ENCODE data around the gene SLC2A1.

The SLC2A1 gene

DNA sequence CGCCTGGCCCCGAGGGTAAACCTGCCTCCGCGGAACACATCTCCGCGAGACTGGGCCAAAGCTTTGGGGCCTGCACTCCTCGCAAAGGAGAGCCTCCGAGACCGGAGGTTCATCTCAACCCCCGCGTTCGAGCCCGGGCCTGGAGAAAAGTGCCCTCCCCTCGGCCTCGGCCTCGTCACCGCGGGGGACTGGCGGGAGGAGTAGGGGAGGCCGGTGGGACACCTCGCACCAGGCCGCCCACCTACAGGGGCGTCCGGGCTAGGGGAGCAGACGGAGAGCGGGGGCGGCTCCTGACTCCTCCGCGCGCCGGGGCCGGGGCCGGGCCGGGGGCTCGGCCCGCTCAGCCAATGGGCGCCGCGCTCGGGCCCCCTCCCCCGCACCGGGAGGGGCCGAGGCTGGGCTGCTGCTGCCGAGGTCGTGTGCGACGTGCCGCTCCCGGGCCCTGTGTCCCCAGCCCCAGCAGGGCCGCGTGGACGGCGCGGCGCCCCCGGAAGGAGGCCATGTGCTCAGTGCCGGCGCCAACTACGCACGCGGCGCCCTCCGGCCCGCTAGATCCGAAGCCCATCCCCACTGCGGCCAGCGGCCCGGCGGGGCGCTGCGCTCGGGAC is 684 bp downstream of the SLC2A1 start:
- peak overlapping the region; percentile 94 for H3K27ac Mint-ChIP-seq
- H3K4me3 Mint-ChIP-seq = peak overlapping the region; percentile 97
- DNase-seq = peak; percentile 76
- H3K9me3 Mint-ChIP-seq = no peaks in the 10 kb centered on the region
- H3K4me1 Mint-ChIP-seq = peaks cover 59% of the 10 kb centered on the region
- CTCF ChIA-PET = interaction anchor here (1.2 to 1.4 kb wide), 2 partner anchors 26 to 33 kb away, joined by 3 to 5 read pairs; no protein-coding TSS in a partner anchor
- H3K27me3 Mint-ChIP-seq = peaks cover 35% of the 10 kb centered on the region
- peaks cover 35% of the 10 kb centered on the region for H3K36me3 Mint-ChIP-seq

DNA sequence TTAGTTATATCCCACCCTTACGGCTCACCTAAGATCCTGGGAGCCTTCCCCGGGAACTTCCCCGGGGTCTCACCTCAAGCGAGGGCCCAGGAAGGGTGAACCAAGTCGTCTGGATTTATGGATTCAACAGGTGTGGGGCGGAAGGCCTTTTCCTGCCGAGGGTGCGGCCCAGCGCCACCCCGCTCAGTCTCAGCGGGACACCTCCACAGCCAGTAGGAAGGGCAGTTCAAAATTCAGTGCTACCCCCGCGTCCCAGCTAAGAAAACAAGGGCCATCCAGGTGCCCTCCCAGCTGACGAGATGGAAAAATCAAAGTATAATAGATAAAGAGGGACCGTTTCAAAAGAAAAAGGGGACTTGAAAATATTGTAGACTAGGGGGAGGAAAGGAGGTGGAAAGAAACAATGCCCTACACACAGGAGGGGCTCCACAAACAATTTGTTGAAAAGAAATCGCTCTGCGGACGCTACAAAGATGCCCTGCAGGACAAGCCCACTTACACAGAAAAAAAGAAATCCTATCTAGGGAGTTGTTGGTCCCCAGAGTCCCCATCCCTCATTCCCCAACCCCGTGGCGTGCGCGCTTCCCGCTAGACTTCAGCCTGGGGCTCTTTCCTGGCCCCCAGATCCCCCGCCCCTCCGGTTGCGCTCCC is 1.3 kb downstream of the SLC2A1 start:
- CTCF ChIA-PET = interaction anchor here (1.0 to 3.3 kb wide), 4 partner anchors 25 to 190 kb away, joined by 3 to 12 read pairs (median 4); partner anchors contain the start of gene C1orf50
- no peaks in the 10 kb centered on the region for H3K9me3 Mint-ChIP-seq
- H3K4me1 Mint-ChIP-seq = peaks cover 59% of the 10 kb centered on the region
- peaks cover 36% of the 10 kb centered on the region for H3K36me3 Mint-ChIP-seq
- H3K27me3 Mint-ChIP-seq = peaks cover 29% of the 10 kb centered on the region
- DNase-seq = no peak
- peak overlapping the region; percentile 94 for H3K27ac Mint-ChIP-seq
- H3K4me3 Mint-ChIP-seq = peak overlapping the region; percentile 97

DNA sequence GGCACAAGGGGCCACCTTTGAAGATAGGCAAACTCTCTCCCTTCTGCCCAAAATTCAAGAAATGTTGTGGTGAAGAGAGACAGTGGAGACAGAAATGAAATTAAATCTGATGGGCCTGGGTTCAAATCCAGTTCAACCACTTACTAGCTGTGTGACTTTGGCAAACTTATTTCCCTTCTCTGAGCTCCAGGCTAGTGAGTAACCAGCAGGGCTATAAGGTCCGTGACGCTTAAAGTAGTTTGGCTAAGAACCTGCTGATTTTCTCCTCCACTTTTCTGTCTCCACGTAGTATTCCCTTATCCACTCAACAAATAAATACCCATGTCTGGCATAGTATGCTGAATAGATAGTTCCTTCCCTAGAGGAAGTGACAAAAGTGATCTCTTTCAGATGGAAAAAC is 1.9 kb downstream of the SLC2A1 start:
- Mint-ChIP-seq H3K4me3 (peak overlapping the region; percentile 97), H3K27me3 (peaks cover 24% of the 10 kb centered on the region), H3K27ac (peak overlapping the region; percentile 94), H3K9me3 (no peaks in the 10 kb centered on the region), H3K36me3 (peaks cover 42% of the 10 kb centered on the region), H3K4me1 (peaks cover 65% of the 10 kb centered on the region)
- no peak for DNase-seq
- CTCF ChIA-PET = interaction anchor here (0.8 to 3.3 kb wide), 5 partner anchors 25 to 189 kb away, joined by 3 to 12 read pairs (median 3); partner anchors contain the start of gene C1orf50

GRCh38 chr1:42955311-42956063 is 3.2 kb downstream of the SLC2A1 start:
- CTCF ChIA-PET = interaction anchor here (0.8 to 3.3 kb wide), 4 partner anchors 9 to 118 kb away, joined by 4 to 12 read pairs (median 5); no protein-coding TSS in a partner anchor
- DNase-seq = no peak
- Mint-ChIP-seq H3K27ac (peak overlapping the region; percentile 82), H3K36me3 (peaks cover 51% of the 10 kb centered on the region), H3K9me3 (no peaks in the 10 kb centered on the region), H3K4me1 (peaks cover 71% of the 10 kb centered on the region), H3K4me3 (peak overlapping the region; percentile 66), H3K27me3 (peaks cover 13% of the 10 kb centered on the region)

DNA sequence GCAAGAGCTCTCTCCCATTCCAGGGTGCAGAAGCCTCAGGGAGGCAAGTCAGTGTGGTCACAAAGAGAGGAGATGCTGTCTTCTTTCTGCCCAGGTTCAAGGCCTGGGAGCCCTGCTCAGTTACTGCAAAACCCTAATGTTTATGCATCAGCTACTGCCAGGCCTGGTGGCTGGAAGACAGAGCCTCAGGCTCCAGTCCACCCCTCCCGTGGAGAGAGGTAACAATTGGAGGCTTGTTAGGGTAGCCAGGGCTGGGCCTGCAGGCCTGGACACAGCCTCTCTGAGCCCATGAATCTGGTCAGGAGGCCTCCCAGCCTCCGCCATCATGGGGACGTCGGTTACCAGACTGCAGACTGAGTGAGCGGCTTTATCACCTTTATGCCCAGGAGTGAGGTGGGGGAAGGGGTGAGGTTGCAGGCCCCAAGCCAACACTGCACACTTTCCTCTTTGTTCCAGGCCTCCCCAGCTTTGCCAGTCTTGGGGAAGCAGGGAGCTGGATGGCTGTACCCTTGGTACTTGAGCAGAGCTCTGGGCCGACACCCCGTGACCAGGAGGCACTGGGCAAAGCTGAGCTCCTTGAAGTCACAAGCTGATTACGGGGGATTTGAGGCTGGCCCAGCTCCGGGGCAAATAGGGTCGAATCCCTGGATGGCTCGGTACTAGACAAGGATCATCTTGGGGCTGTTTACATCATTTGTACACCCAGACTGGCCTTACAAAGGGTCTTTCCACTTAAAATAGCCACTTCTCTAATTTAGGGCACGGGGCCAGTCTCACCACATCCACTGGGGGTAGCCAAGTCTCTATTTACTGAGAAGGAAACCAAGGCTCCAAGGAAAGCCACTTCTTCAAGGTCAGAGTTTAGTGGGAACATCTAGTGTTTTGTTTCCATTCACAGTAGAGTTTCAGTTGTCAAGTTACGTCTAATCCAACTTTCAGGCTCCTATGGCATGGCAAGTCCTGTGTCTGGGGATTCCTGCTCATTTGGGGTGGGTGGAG is 5.2 kb downstream of the SLC2A1 start:
- Mint-ChIP-seq H3K27ac (peak overlapping the region; percentile 89), H3K4me3 (peak overlapping the region; percentile 40)
- CTCF ChIA-PET = interaction anchor here (1.5 to 1.7 kb wide), 4 partner anchors 10 to 31 kb away, joined by 4 to 10 read pairs (median 5); no protein-coding TSS in a partner anchor

DNA sequence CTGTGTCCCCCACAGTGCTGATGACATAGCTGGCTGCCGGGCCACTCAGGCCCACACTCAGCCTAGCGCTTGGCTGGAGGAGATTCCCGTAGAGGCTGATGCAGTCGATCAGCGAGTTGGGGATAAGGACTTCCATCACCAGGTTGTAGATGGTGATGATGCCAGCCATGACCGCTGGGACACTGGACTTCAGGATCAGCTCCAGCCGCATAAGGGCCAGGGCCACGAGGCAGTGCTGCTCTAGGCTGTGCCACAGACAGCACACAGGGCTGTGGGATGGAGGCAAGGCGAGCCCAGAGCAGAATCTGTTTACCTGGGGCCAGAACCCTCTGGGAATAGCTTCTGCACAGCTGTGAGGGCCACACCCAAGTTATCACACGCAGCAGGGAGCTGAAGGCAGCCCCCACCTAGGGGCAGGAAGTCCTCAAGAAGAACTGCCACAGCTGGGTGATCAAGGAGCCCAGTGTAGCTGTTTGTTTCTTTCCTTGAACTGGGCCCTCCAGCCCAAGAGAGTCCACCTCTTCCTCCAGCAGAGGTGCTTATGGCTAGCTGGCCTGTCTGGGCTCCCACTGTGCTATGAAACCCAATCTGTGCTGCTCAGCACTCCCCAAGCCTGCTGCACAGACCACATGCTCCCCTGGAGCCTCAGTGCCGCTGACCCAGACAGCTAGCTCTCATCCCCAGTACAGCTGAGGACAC is 6.2 kb downstream of the SLC2A1 start:
- no peaks in the 10 kb centered on the region for H3K9me3 Mint-ChIP-seq
- peak overlapping the region; percentile 21 for H3K4me3 Mint-ChIP-seq
- CTCF ChIA-PET = interaction anchor here (0.9 to 1.7 kb wide), 6 partner anchors 9 to 121 kb away, joined by 3 to 10 read pairs (median 4); no protein-coding TSS in a partner anchor
- H3K36me3 Mint-ChIP-seq = peaks cover 69% of the 10 kb centered on the region
- H3K27ac Mint-ChIP-seq = peak overlapping the region; percentile 89
- peak; percentile 71 for DNase-seq
- H3K27me3 Mint-ChIP-seq = no peaks in the 10 kb centered on the region
- peaks cover 90% of the 10 kb centered on the region for H3K4me1 Mint-ChIP-seq

More for the DNA sequence above, 5.2 kb downstream of the SLC2A1 start:
- Mint-ChIP-seq H3K4me1 (peaks cover 79% of the 10 kb centered on the region), H3K36me3 (peaks cover 61% of the 10 kb centered on the region), H3K9me3 (no peaks in the 10 kb centered on the region), H3K27me3 (peaks cover under 1% of the 10 kb centered on the region)
- no peak for DNase-seq

- H3K36me3 Mint-ChIP-seq = peaks cover 66% of the 10 kb centered on the region
- DNase-seq = no peak
- H3K27ac Mint-ChIP-seq = peak overlapping the region; percentile 89
- H3K9me3 Mint-ChIP-seq = no peaks in the 10 kb centered on the region
- no peaks in the 10 kb centered on the region for H3K27me3 Mint-ChIP-seq
- peak overlapping the region; percentile 21 for H3K4me3 Mint-ChIP-seq
- H3K4me1 Mint-ChIP-seq = peaks cover 93% of the 10 kb centered on the region
- CTCF ChIA-PET = interaction anchor here (1.0 to 1.6 kb wide), 4 partner anchors 8 to 122 kb away, joined by 3 to 6 read pairs (median 4); no protein-coding TSS in a partner anchor
These were observed 7.1 kb downstream of the SLC2A1 start for GRCh38 chr1:42951588-42951987.

- CTCF ChIA-PET = interaction anchor here (1.0 to 1.6 kb wide), 4 partner anchors 13 to 27 kb away, joined by 3 to 4 read pairs (median 4); no protein-coding TSS in a partner anchor
- Mint-ChIP-seq H3K27ac (peak overlapping the region; percentile 89), H3K36me3 (peaks cover 67% of the 10 kb centered on the region), H3K27me3 (no peaks in the 10 kb centered on the region), H3K4me3 (peak overlapping the region; percentile 23), H3K4me1 (peaks cover 97% of the 10 kb centered on the region), H3K9me3 (no peaks in the 10 kb centered on the region)
- no peak for DNase-seq
These were observed 8.6 kb downstream of the SLC2A1 start for GRCh38 chr1:42950116-42950481.

GRCh38 chr1:42949312-42950115 is 9.2 kb downstream of the SLC2A1 start:
- H3K27me3 Mint-ChIP-seq = no peaks in the 10 kb centered on the region
- H3K4me3 Mint-ChIP-seq = peak overlapping the region; percentile 51
- H3K9me3 Mint-ChIP-seq = no peaks in the 10 kb centered on the region
- peaks cover 97% of the 10 kb centered on the region for H3K4me1 Mint-ChIP-seq
- CTCF ChIA-PET = interaction anchor here (1.0 to 1.6 kb wide), 4 partner anchors 14 to 26 kb away, joined by 3 to 4 read pairs (median 4); no protein-coding TSS in a partner anchor
- H3K27ac Mint-ChIP-seq = peak overlapping the region; percentile 83
- DNase-seq = no peak
- H3K36me3 Mint-ChIP-seq = peaks cover 64% of the 10 kb centered on the region

- CTCF ChIA-PET = interaction anchor here (1.5 kb wide), 1 partner anchor 24 kb away, joined by 4 read pairs; no protein-coding TSS in a partner anchor
- Mint-ChIP-seq H3K36me3 (peaks cover 67% of the 10 kb centered on the region), H3K27me3 (no peaks in the 10 kb centered on the region), H3K4me3 (no peak overlapping the region), H3K27ac (peak overlapping the region; percentile 71), H3K9me3 (no peaks in the 10 kb centered on the region), H3K4me1 (peaks cover 98% of the 10 kb centered on the region)
- no peak for DNase-seq
These were observed 10.5 kb downstream of the SLC2A1 start for GRCh38 chr1:42947965-42948732.

DNA sequence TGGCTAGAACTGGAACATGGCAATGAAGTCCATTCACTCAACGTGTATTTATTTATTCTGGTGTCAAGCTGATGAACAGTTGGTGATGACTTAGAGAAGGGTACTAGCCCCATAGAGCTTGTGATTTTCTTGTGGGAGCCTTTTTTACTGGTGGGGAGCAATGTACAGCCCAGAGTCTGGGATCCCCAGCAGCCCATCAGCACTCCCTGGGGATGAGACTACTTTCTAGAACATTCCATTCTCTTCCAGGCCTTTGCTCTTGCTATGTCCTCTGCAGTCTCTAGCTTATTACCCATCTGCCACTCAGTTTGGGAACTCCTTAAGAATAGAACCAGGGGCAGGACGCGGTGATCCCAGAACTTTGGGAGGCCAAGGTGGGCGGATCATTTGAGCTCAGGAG is 11.6 kb downstream of the SLC2A1 start:
- CTCF ChIA-PET = interaction anchor here (0.8 kb wide), 1 partner anchor 24 kb away, joined by 3 read pairs; no protein-coding TSS in a partner anchor
- H3K27ac Mint-ChIP-seq = peak overlapping the region; percentile 86
- H3K36me3 Mint-ChIP-seq = peaks cover 75% of the 10 kb centered on the region

More for the DNA sequence above, 11.6 kb downstream of the SLC2A1 start:
- no peaks in the 10 kb centered on the region for H3K27me3 Mint-ChIP-seq
- H3K9me3 Mint-ChIP-seq = no peaks in the 10 kb centered on the region
- no peak overlapping the region for H3K4me3 Mint-ChIP-seq
- H3K4me1 Mint-ChIP-seq = peaks cover 98% of the 10 kb centered on the region
- no peak for DNase-seq
